ENCODE measurements around the gene B4GALNT3.

Gene B4GALNT3

DNA sequence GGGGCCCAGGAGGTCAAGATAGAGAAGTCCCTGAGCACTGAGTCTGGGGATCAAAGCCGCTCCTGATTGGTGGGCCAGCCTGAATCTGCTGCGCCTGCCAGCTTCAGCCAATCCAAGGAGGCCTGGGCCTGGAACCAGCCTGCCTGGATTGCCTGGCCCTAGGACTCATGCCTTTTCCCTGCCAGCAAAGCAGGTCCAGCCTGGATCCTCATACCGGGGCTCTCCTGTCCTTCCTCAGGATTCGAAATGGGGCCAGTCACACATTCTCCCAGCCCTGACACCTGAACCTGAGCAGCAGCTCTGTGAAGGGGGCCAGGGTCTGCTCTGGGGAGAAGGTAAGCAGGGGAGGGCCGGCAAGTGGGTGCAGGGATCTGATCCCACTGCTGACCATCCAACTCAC, 121.6 kb downstream of the B4GALNT3 start:
- no peak overlapping the region for H3K4me3 ChIP-seq (ENCODE audit: low read depth, low read length)
- DNase-seq (ENCODE audit: low read depth): no peak
- TF ChIP-seq, protein P1, sequence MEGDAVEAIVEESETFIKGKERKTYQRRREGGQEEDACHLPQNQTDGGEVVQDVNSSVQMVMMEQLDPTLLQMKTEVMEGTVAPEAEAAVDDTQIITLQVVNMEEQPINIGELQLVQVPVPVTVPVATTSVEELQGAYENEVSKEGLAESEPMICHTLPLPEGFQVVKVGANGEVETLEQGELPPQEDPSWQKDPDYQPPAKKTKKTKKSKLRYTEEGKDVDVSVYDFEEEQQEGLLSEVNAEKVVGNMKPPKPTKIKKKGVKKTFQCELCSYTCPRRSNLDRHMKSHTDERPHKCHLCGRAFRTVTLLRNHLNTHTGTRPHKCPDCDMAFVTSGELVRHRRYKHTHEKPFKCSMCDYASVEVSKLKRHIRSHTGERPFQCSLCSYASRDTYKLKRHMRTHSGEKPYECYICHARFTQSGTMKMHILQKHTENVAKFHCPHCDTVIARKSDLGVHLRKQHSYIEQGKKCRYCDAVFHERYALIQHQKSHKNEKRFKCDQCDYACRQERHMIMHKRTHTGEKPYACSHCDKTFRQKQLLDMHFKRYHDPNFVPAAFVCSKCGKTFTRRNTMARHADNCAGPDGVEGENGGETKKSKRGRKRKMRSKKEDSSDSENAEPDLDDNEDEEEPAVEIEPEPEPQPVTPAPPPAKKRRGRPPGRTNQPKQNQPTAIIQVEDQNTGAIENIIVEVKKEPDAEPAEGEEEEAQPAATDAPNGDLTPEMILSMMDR (IDR thresholded peaks at IDR 0.05; ENCODE audit: insufficient read depth, low read depth, low read length, missing control alignments): no peak

DNA sequence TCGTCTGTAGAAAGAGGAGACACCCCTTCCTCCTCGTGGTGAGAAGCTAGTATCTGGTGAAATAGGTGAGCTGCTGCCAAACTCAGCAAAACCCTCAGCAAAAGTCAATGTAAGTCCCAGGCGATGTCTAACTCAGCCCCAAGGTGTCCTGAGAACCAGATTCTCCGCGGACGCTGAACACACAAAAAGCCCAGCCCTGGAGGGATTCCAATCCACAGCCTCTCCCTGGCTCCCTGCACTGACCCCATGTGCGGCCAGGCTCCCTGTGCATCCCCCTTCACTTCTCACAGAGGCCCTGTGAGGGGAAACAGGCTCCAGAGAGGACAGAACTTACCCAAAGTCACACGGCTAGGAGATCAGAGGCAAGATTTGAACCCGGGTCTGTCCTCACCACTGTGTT, 122.0 kb downstream of the B4GALNT3 start:
- TF ChIP-seq, protein P1 (IDR thresholded peaks at IDR 0.05; ENCODE audit: insufficient read depth, low read depth, low read length, missing control alignments): no peak
- no peak for DNase-seq (ENCODE audit: low read depth)
- no peak overlapping the region for H3K4me3 ChIP-seq (ENCODE audit: low read depth, low read length)

DNA sequence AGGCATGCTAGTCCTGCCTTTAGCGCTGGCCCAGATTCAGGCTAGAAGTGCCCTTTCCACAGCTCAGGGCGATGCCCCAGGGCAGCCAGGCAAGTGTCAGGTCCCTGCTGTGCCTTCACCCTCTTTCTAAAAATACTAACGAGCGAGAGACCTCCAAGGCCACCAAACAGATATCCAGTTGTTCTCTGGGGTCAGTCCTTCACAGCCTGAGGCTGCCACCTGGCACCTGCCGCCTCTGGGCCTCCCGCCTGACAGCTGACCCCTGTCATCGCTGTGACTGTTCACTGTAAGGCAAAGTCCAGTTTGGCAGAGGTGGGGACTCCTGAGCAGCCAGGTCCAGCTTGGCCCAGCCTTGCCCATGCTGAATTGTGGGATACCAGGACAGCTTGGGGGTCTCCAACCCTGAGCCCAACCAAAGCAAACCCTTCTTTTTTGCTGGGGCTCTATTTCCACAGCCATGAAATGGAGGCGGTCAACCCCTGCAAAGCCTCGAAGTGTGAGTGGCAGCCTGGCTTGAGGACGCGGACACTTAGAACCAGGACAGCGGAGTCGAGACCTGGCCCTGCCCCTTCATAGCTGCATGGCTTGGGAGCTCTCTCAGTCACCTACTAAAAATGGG, 123.6 kb downstream of the B4GALNT3 start:
- TF ChIP-seq, protein P1 (IDR thresholded peaks at IDR 0.05; ENCODE audit: insufficient read depth, low read depth, low read length, missing control alignments): no peak
- no peak for DNase-seq (ENCODE audit: low read depth)
- no peak overlapping the region for H3K4me3 ChIP-seq (ENCODE audit: low read depth, low read length)

- no peak for DNase-seq (ENCODE audit: low read depth)
- H3K4me3 ChIP-seq (ENCODE audit: low read depth, low read length): no peak overlapping the region
- TF ChIP-seq, protein P1 (IDR thresholded peaks at IDR 0.05; ENCODE audit: insufficient read depth, low read depth, low read length, missing control alignments): no peak
Measured at GRCh38 chr12:585062-586061, 125.6 kb downstream of the B4GALNT3 start.

DNA sequence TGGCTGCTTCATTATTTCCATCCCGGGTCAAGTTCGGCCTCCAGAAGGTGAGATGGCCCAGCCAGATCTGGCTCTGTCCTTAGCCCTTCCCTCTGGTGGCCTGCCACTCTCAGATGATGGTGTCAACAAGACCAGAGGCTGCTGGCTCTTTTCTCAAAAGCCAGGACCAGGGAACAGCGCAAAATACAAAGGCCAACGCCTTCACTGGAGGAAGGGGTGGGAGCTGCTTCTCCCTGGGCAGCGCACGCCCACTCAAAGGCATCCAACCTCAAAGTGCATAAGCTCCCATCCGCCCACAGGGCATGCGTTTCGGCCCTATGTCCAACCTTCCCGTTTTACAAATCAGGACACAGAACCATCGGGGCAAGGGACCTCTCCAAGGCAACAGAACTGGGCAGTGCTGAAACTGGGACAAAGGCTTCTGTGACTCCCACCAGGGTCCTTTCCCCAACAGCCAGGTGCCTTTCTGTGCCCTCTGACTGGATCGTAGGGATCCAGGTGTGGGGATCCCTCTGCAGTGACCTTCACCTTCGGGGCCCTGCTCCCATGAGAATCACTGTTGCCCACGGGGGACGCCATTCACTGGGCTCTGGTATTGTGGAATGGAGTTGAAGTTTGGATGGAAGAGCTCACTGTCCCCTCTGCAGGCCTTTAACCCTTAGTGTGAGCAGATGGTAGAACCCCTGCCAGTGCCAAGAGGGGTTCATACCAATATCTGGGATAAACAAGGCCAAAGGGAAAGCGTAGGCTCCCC, 126.8 kb downstream of the B4GALNT3 start:
- H3K4me3 ChIP-seq (ENCODE audit: low read depth, low read length): no peak overlapping the region
- no peak for DNase-seq (ENCODE audit: low read depth)
- TF ChIP-seq, protein P1 (IDR thresholded peaks at IDR 0.05; ENCODE audit: insufficient read depth, low read depth, low read length, missing control alignments): no peak

DNA sequence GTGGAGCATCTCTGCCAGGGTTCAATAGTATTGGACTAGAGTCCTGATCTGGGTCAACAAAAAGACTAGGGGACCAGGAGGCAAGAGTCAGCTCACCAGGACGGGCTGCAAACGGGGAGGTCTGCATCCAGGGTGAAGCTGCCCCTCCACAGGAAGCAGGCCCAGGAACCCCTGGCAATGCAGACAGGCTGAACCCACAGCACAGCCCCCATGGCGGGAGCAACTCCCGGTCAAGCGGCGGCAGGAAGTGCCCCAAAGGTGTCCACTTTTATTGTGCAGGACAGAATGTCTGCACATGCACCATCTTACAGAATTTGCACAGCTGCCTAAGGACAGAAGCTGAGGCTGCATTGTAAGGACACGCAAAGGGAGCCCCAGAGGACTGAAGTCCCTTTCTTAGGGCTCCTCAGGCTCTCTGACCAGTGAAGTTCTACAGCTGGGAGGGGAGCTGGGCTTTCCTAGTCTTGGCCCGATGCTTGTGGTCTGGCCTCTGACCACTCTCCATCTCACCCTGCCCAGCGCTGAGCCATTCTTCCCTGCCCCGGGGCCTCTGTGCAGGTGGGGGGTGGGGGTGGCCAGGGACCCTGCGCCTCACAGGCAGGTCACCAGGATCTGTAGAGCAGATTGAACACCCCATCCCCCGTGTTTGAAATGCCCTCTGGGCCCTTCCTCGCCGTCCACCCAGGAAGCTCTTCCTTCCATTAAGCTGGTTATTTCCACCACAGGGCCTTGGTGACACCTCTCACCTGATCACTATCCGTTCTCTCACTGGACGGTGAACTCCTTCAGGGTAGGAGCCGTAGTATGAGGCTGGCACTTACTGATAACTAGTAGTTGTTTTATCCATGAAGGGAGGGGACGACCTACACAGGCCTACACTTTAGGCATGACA, 127.6 kb downstream of the B4GALNT3 start:
- TF ChIP-seq, protein P1 (IDR thresholded peaks at IDR 0.05; ENCODE audit: insufficient read depth, low read depth, low read length, missing control alignments): no peak
- no peak overlapping the region for H3K4me3 ChIP-seq (ENCODE audit: low read depth, low read length)
- no peak for DNase-seq (ENCODE audit: low read depth)
